HL-60 (cell line): ENCODE data around the gene TSTD2.

Experiments
- CTCF ChIP-seq: IDR thresholded peaks from one replicate; pipeline ENCODE4 v1.5.1; 2011; ENCODE audit warnings: low read length, control low read depth, inconsistent platforms; ENCODE audit not compliant: insufficient read depth
- GABPA ChIP-seq: IDR thresholded peaks from 2 replicates; pipeline ENCODE4 v1.6.1; 2012; ENCODE audit warnings: low read depth
- POLR2AphosphoS5 ChIP-seq: IDR thresholded peaks from 2 replicates; pipeline ENCODE4 v1.6.1; 2012; ENCODE audit warnings: low read depth
- SPI1 ChIP-seq: IDR thresholded peaks from 2 replicates; pipeline ENCODE4 v1.6.1; 2012; ENCODE audit warnings: low read depth, mild to moderate bottlenecking, borderline replicate concordance

DNA sequence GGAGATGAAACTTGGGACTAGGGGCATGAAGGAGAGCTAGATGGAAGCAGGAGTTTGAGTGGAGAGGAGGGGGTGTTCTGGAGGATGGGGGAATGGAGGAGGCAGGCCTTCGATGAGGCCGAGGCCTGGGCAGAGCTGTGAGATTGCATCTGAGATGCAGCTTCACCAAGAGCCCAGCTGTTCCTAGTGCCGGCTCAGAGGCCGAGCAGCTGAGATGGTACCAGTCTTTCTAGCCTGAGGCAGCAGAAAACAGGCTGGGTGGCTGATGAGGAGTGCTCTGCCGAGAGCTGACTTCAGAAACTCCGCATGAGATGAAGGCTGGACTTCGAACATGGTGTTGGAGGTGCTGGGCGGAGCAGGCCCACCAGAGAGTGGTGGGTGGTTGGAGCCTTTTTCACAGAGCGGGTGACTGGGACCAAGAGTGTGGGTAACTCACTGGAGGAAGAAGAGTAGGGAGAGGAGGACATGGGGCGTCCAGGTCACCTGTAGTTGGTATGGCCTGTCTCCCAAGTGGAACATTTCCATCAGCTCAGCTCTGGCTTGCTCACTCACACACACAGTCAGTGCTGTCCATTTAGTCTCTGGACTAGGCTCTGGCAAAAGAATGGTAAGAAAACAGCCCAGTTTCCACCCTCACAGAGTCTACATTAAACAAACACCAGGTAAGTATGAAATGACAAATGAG lies 77.0 kb downstream of the TSTD2 start:
- TF ChIP-seq CTCF (no peak), POLR2AphosphoS5 (no peak), SPI1 (no peak), GABPA (no peak)
